Measurements from ENCODE around the gene PPP6C.

DNA sequence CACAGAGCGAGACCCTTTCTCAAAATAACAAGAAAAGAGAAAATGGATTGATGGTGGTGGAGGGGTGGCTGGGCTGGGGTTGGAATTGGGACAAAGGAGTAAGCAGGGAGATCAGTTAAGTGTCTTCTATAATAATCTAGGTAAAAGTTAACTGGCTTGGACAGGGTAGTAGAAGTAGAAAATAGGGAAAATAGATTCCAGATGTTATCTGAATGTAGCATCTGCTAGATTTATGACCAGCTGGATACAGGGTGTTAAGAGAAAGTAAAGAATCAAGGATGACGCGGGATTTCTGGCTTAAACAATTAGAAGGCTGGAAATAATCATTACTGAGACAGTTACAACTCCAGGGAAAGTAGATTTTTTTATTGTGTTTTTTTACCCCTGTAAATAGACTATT lies 13.0 kb downstream of the PPP6C start:
- TF ChIP-seq, protein P1, sequence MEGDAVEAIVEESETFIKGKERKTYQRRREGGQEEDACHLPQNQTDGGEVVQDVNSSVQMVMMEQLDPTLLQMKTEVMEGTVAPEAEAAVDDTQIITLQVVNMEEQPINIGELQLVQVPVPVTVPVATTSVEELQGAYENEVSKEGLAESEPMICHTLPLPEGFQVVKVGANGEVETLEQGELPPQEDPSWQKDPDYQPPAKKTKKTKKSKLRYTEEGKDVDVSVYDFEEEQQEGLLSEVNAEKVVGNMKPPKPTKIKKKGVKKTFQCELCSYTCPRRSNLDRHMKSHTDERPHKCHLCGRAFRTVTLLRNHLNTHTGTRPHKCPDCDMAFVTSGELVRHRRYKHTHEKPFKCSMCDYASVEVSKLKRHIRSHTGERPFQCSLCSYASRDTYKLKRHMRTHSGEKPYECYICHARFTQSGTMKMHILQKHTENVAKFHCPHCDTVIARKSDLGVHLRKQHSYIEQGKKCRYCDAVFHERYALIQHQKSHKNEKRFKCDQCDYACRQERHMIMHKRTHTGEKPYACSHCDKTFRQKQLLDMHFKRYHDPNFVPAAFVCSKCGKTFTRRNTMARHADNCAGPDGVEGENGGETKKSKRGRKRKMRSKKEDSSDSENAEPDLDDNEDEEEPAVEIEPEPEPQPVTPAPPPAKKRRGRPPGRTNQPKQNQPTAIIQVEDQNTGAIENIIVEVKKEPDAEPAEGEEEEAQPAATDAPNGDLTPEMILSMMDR (IDR thresholded peaks at IDR 0.05), result no peak
- TF ChIP-seq EZH2 (IDR thresholded peaks at IDR 0.05; ENCODE audit: borderline replicate concordance, insufficient read depth, low read depth, low read length, poor library complexity, severe bottlenecking), result no peak
